ENCODE data around the gene FAAP100. TPM values are rescaled to one million over a fixed set of nuclear protein-coding genes. Genes with fewer than 3 reads are reported as not detected.

The FAAP100 gene
- total and polyA plus RNA-seq, 2 experiments from 2014 or later, result 25.2 to 44.9 TPM

- Histone ChIP-seq H3K9ac (no peak overlapping the region), H3K27me3 (replicated peaks; ENCODE audit: insufficient read depth) (no peaks in the 10 kb centered on the region), H3K9me2 (ENCODE audit: insufficient read depth) (no peaks in the 10 kb centered on the region), H3K4me1 (ENCODE audit: insufficient read depth) (peaks cover 50% of the 10 kb centered on the region), H3K4me3 (no peak overlapping the region), H3K27ac (no peak overlapping the region), H4K20me1 (ENCODE audit: insufficient read depth) (no peaks in the 10 kb centered on the region), H3K36me3 (ENCODE audit: low read depth) (peaks cover 17% of the 10 kb centered on the region; the same call in 1 of the 2 replicates), H3F3A (ENCODE audit: insufficient read depth) (peaks cover 26% of the 10 kb centered on the region), H3K4me2 (ENCODE audit: unreplicated experiment) (no peak overlapping the region), H2AFZ (no peak overlapping the region), H3K79me2 (ENCODE audit: insufficient read depth) (peaks cover 78% of the 10 kb centered on the region), H3K9me3 (ENCODE audit: low read depth) (no peaks in the 10 kb centered on the region)
- no peak for TF ChIP-seq EZH2 (IDR thresholded peaks at IDR 0.05; ENCODE audit: insufficient read depth, poor library complexity, severe bottlenecking)
- no peak for TF ChIP-seq EZH2phosphoT487 (IDR thresholded peaks at IDR 0.05; ENCODE audit: insufficient read depth, low read depth)
- DNase-seq, result no peak
- in situ Hi-C loops (cut with MboI), result no loop called here
- 76 to 77% methylated on average over 3 of the region's 3 CpGs for WGBS, 2 experiments (ENCODE audit: low coverage in 1 of 2, low lambda C conversion rate in 2 of 2, missing lambda C conversion rate in 2 of 2)
These were observed 23.7 kb upstream of the FAAP100 start for GRCh38 chr17:81575836-81576235.

- no peak overlapping the region for H3K27ac ChIP-seq
- no peak overlapping the region for H3K4me3 ChIP-seq
- WGBS, 2 experiments (ENCODE audit: low coverage in 1 of 2, low lambda C conversion rate in 2 of 2, missing lambda C conversion rate in 2 of 2), result 85 to 90% methylated on average over 8 of the region's 8 CpGs
- no peak overlapping the region for H3K9ac ChIP-seq
- in situ Hi-C loops (cut with MboI), result no loop called here
- DNase-seq, result no peak
- H3K27me3 ChIP-seq (replicated peaks; ENCODE audit: insufficient read depth), result no peaks in the 10 kb centered on the region
- peaks cover 38% of the 10 kb centered on the region for H3K4me1 ChIP-seq (ENCODE audit: insufficient read depth)
- H2AFZ ChIP-seq, result no peak overlapping the region
- H3K9me3 ChIP-seq (ENCODE audit: low read depth), result no peaks in the 10 kb centered on the region
- peaks cover 69% of the 10 kb centered on the region for H3K79me2 ChIP-seq (ENCODE audit: insufficient read depth)
- no peak for TF ChIP-seq EZH2phosphoT487 (IDR thresholded peaks at IDR 0.05; ENCODE audit: insufficient read depth, low read depth)
- no peak for TF ChIP-seq EZH2 (IDR thresholded peaks at IDR 0.05; ENCODE audit: insufficient read depth, poor library complexity, severe bottlenecking)
- H3K4me2 ChIP-seq (ENCODE audit: unreplicated experiment), result no peak overlapping the region
- peaks cover 26% of the 10 kb centered on the region for H3F3A ChIP-seq (ENCODE audit: insufficient read depth)
- H3K36me3 ChIP-seq (ENCODE audit: low read depth), result peaks cover 17% of the 10 kb centered on the region; the same call in 1 of the 2 replicates
- H3K9me2 ChIP-seq (ENCODE audit: insufficient read depth), result no peaks in the 10 kb centered on the region
- no peaks in the 10 kb centered on the region for H4K20me1 ChIP-seq (ENCODE audit: insufficient read depth)
These were observed 22.4 kb upstream of the FAAP100 start for GRCh38 chr17:81574643-81574956.

- 91 to 92% methylated on average over 17 of the region's 17 CpGs for WGBS, 2 experiments (ENCODE audit: low coverage in 1 of 2, low lambda C conversion rate in 2 of 2, missing lambda C conversion rate in 2 of 2)
- in situ Hi-C loops (cut with MboI), result no loop called here
- no peaks in the 10 kb centered on the region for H4K20me1 ChIP-seq (ENCODE audit: insufficient read depth)
- peaks cover 63% of the 10 kb centered on the region for H3K79me2 ChIP-seq (ENCODE audit: insufficient read depth)
- peaks cover 22% of the 10 kb centered on the region for H3K36me3 ChIP-seq (ENCODE audit: low read depth)
- H3K4me2 ChIP-seq (ENCODE audit: unreplicated experiment), result no peak overlapping the region
- no peak overlapping the region for H3K4me3 ChIP-seq
- peaks cover 28% of the 10 kb centered on the region for H3F3A ChIP-seq (ENCODE audit: insufficient read depth)
- no peak for TF ChIP-seq EZH2phosphoT487 (IDR thresholded peaks at IDR 0.05; ENCODE audit: insufficient read depth, low read depth)
- no peak for TF ChIP-seq EZH2 (IDR thresholded peaks at IDR 0.05; ENCODE audit: insufficient read depth, poor library complexity, severe bottlenecking)
- no peaks in the 10 kb centered on the region for H3K9me3 ChIP-seq (ENCODE audit: low read depth)
- no peak overlapping the region for H3K27ac ChIP-seq
- DNase-seq, result no peak
- no peak overlapping the region for H2AFZ ChIP-seq
- peaks cover 32% of the 10 kb centered on the region for H3K4me1 ChIP-seq (ENCODE audit: insufficient read depth)
- no peaks in the 10 kb centered on the region for H3K27me3 ChIP-seq (replicated peaks; ENCODE audit: insufficient read depth)
- H3K9me2 ChIP-seq (ENCODE audit: insufficient read depth), result no peaks in the 10 kb centered on the region
- no peak overlapping the region for H3K9ac ChIP-seq
These were observed 21.9 kb upstream of the FAAP100 start for GRCh38 chr17:81573794-81574642.

- DNase-seq, result no peak
- Histone ChIP-seq H3K27me3 (replicated peaks; ENCODE audit: insufficient read depth) (no peaks in the 10 kb centered on the region), H3K9me2 (ENCODE audit: insufficient read depth) (no peaks in the 10 kb centered on the region), H3K4me2 (ENCODE audit: unreplicated experiment) (no peak overlapping the region), H3K27ac (no peak overlapping the region), H3K9me3 (ENCODE audit: low read depth) (no peaks in the 10 kb centered on the region), H2AFZ (no peak overlapping the region), H3K4me3 (no peak overlapping the region), H3K36me3 (ENCODE audit: low read depth) (peaks cover 22% of the 10 kb centered on the region), H3K79me2 (ENCODE audit: insufficient read depth) (peaks cover 52% of the 10 kb centered on the region), H3K9ac (no peak overlapping the region), H3K4me1 (ENCODE audit: insufficient read depth) (peaks cover 26% of the 10 kb centered on the region), H3F3A (ENCODE audit: insufficient read depth) (peaks cover 30% of the 10 kb centered on the region), H4K20me1 (ENCODE audit: insufficient read depth) (no peaks in the 10 kb centered on the region)
- WGBS, 2 experiments (ENCODE audit: low coverage in 1 of 2, low lambda C conversion rate in 2 of 2, missing lambda C conversion rate in 2 of 2), result 77 to 84% methylated on average over 12 of the region's 12 CpGs
- no peak for TF ChIP-seq EZH2phosphoT487 (IDR thresholded peaks at IDR 0.05; ENCODE audit: insufficient read depth, low read depth)
- no peak for TF ChIP-seq EZH2 (IDR thresholded peaks at IDR 0.05; ENCODE audit: insufficient read depth, poor library complexity, severe bottlenecking)
- in situ Hi-C loops (cut with MboI), result no loop called here
These were observed 20.5 kb upstream of the FAAP100 start for GRCh38 chr17:81572563-81573168.

Data from GM23248 (cell line).